CD1c-positive myeloid dendritic cell (primary cell): ENCODE measurements around the gene PITX1.

Experiments
- DNase-seq: peaks from one replicate; pipeline ENCODE4 v3.0.0-alpha.2; 2016; ENCODE audit errors: extremely low spot score

Gene PITX1

DNA sequence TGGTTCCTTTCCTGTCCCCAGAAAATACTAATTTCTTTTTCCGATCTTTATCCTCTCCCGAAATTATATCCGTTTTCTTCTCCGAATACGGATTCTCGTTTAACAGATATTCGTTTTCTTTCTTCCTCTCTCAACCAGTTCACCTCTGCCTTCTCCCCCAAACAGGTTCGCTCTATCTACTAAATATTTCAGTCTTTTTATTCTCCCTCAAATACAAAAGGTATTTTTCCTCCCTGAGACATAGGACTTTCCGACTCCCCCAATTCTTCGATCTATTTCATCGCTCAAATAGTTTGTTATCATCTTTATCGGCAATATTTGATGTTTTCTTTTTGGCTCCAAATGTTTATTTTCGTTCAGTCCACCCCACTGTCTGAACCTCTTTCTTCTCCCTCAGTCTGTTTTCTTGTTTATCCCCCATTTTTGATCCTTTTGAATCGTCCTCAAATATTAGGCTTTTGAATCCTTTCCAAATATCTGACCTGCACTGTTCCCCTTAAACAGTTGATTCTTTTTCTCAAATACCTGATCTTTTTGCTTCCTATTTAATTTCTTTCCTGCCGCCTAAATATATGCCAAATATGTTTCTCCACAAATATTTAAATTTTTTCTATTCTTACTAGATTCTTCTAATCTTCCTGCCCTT, 4.4 kb downstream of the PITX1 start:
- DNase-seq: peak; percentile 9

DNA sequence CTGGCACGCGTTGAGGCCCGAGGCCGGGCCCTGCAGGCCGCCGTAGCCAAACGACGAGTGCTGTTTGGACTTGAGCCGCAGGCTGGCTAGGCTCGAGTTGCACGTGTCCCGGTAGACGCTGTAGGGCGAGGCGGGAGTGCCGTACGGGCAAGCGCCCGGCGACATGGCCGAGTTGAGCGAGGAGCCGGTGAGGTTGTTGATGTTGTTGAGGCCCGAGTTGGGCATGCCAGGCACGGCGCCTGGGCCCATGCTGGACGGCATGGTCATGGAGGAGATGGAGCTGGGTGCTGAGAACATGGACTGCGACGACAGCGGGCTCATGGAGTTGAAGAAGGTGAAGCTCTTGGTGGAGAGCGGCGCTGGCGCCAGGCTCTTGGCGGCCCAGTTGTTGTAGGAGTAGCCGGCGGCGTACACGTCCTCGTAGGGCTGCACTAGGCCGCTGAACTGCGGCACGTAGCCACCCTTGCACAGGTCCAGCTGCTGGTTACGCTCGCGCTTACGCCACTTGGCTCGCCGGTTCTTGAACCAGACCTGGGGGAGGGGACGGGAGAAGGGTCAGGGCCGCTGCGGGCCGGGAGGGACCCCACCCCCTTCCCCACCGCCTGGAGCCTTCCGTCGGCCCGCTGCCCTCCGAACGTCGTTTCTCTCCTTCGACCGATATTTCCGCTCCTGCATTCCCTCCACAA, 5.1 kb downstream of the PITX1 start:
- DNase-seq: no peak

GRCh38 chr5:135027697-135028615, 6.1 kb downstream of the PITX1 start:
- DNase-seq: no peak

DNA sequence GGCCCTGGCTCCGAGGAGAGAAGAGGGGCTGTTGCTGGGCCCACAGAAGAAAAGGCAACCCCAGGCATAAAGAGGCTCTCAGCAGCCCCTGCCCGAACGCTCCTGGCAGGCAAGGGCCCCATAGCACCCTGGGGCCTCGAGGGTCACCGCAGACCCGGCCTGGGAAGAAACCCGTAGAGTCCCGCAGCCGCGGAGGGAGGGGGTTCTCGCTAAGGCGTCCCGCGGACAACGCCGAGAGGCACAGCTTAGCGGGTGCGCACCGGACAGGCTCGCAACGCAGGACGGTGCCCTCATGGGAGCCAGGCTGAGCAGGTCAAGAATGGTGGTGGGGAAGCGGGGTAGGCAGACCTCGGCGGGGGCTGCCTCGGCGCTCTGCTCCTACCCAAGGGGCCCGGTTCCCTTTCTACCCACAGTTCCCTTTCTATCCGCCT, 6.7 kb downstream of the PITX1 start:
- DNase-seq: peak; percentile 22

DNA sequence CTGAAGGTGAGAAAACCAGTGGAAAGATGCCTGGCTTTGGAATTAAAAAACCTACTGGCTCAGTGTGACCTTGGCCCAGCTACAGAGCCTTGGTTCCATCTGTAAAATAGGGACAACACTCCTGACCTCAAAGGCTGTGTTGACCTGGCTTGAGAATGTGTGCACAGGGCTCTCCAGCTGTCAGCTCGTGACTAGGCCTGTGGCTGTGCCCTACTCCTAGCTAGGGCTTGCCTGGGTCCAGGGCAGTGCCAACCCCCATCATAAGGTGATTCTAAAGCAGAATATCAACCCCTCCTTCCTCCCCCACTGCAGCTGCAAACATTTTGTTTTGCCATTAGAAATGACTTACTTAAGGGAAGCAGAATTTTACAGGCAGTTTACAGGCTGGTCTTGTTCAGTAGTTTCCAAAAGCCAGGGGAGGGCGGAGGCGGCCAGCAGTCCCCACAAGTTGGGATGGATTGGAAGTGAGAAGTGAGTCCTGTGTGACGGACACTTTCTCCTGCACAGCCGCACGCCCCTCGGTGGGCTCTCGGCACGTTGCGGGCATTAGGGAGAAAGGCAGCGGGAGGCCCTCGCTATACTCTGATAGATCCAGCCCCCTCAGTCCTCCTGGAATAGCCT, 7.3 kb downstream of the PITX1 start:
- DNase-seq: no peak

DNA sequence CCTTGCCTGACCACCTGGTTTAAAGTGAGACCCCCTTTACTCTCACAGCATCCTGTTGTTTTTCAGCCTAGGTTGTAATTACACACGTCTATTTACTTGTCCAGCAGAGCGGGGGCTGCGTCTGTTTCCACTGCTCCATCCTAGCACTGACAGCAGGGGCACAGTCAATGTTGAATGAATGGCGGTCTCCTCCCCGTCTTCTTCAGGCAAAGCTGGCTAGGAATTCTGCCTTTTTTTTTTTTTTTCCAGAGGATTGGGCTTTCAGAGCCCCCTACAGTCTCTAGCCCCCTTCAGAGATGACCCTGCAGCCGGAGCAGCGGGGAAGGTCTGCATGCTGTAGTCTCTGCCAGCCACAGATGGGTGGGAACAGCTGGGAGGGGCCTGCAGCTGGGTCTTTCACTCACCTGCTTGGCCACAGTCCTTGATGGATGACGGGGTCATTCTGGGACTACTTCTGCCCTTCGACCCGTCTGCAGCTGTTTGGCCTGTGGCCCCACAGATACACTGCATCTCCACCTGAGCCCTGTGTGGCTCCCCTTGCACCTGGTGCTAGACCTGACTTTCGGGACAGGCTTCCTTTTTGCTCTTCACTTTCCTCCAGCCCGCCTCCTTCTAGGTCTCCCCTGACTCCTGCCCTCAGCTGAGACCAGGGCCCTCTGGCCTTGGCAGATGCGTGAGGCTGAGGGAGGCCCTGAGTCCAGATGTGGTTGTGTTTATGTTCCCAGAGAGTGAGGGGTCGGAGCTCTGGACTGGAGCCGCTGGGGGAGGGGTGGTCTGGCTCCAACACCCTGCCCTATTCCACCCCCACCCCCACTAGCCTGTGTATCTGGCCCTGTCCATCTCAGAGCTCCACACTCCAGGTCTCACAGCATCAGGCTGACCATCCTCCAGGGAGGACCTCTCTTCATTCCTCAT, 8.0 kb downstream of the PITX1 start:
- no peak for DNase-seq

GRCh38 chr5:135024956-135025729, 8.9 kb downstream of the PITX1 start:
- DNase-seq: no peak

DNA sequence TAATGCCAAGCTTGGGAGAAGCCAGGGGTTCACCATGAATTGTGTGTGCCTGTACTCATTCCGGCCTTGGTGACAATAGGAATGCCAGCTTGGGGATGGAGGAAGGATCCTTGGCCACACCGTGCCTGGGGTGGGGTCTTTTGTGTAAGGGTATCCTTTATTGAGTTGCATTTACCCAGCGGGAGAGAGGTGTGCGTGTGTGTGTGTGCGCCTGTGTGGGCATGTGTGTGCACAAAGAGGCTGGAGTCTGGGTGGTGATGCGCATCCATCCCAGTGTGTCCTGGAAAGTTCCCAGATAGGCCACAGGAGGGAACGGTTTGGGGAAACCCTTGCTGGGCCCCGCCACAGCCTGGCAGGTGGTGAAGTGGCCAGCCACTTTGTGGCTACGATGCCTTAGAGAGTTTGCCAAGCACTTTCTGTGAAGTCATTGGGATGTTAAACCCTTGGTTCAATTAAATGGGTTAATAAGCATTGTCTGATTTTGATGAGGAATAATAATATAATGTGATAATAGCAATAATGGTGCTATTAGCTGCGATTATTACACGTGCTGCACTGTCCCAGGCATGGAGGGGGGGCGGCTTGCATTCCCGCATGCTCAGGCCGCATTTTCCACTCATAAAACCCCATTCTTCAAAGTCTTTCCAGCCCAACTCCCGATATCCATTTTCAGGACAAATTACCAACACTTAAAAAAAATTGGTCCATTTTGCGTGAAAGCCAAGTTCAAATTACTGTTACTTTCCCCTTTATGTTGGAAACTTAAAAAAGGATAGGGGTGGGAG, 13.7 kb downstream of the PITX1 start:
- DNase-seq: no peak

- no peak for DNase-seq
Measured at GRCh38 chr5:135019314-135019713, 14.7 kb downstream of the PITX1 start.

DNA sequence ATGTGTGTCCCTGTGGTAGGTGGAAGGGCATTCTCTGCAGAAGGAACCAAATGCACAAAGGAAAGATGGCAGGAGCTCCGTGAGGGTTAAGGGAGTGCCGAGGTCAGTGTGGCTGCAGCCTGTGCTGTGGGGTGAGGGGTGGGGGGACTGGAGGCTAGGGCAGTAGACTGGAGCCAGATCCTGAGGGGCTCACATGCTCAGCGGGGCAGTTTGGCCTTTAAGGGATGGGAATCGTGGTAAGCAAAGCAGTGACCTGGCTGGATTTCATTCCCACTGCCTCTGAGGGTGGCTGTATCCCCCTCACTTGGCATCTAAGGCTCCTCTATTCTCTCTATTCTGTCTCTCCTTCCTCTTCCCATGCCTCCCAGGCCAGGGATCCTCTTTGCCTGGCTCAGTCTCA, 15.6 kb downstream of the PITX1 start:
- no peak for DNase-seq

- no peak for DNase-seq
Measured at GRCh38 chr5:135016861-135017290, 17.2 kb downstream of the PITX1 start.

DNA sequence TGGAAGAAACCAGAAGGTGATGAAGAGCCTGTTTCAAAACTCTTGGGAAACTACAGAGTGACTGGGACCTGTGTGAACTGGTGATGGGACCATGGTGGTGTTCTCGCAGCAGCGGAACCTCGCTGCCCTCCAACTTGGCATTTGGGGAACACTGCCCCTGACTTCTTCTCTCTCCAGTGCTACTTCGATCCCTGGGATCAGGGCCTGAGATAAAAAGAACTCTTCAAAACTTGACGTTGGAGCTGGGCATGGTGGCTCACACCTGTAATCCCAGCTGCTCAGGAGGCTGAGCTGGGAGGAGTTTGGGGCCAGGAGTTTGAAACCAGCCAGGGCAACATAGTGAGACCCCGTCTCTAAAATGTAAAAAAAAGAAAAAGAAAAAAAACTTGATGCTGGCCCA, 18.1 kb downstream of the PITX1 start:
- no peak for DNase-seq

DNA sequence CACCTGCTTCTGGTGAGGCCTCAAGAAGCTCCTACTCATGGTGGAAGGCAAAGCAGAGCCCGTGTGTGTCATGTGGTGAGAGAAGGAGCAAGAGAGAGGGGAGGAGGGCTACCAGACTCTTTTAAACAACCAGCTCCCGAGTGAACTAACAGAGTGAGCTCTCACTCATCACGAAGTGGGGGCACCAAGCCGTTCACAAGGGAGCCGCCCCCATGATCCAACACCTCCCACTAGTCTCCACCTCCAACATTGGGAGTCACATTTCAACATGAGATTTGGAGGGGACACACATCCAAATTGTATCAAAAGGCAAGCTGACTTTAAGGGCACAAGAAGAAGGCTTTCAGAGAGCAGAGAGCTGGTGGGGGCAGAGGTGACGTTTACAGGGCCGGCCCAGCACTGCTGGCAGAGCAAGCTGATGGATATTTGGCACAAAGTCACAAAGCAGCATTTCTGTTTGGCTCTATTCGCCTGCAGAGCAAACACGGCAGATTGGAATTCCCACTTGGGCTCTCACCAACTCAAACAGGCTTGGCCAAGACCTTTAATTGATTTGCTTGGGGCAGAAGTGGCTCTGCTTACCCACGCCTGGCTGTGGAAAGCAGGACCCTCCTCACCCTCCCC, 20.0 kb downstream of the PITX1 start:
- no peak for DNase-seq

- no peak for DNase-seq
Measured at GRCh38 chr5:135013445-135013844, 20.6 kb downstream of the PITX1 start.

DNA sequence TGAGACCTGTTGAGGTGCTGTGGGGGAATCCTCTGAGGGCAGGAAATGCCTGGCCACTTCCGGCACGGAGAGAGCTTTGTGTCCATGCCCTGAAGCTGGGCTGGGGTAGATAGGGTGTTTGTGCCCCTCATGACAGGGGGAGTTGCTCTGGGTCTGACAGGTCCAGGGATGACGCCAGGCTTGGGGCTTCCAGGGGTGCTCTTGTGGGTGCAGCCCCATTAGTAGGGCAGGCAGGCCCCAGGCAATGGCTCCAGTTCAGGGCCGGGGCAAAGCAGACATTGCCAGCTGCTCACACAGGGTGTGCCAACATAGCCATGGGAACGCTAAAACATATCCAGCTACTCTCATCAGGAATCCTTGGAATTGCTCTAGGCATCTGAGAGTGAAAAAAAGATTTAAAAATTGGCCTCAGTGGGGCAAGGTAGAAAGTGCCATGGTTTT, 21.1 kb downstream of the PITX1 start:
- no peak for DNase-seq

GRCh38 chr5:135012033-135012588, 21.9 kb downstream of the PITX1 start:
- no peak for DNase-seq

- DNase-seq: no peak
Measured at GRCh38 chr5:135011355-135012032, 22.5 kb downstream of the PITX1 start.
